Nephron (organoid): ENCODE results near the gene KIF2B.
"Not testable (repeated sequence)": the region's sequence is repeated elsewhere in the genome, so short reads cannot be mapped to it uniquely, and the experiment has no call there.

Experiments used
- H3K27ac Mint-ChIP-seq, 3 experiments: 2 replicates each; pipeline ENCODE4 v1.8.0; 2020; ENCODE audit warnings: mixed read lengths in 3 of 3, mild to moderate bottlenecking in 2 of 3, moderate library complexity in 1 of 3
- H3K27me3 Mint-ChIP-seq: 2 replicates; pipeline ENCODE4 v1.8.0; 2021; ENCODE audit warnings: low read depth, mild to moderate bottlenecking, moderate library complexity, mixed read lengths
- H3K36me3 Mint-ChIP-seq: 2 replicates; pipeline ENCODE4 v1.8.0; 2020; ENCODE audit warnings: low read depth, mixed read lengths
- H3K4me1 Mint-ChIP-seq: 2 replicates; pipeline ENCODE4 v1.8.0; 2020; ENCODE audit warnings: mixed read lengths
- H3K4me3 Mint-ChIP-seq, 3 experiments: 2 replicates each; pipeline ENCODE4 v1.8.0; 2020; ENCODE audit warnings: mild to moderate bottlenecking in 3 of 3, mixed read lengths in 3 of 3, moderate library complexity in 2 of 3
- H3K9me3 Mint-ChIP-seq: 2 replicates; pipeline ENCODE4 v1.8.0; 2020; ENCODE audit warnings: mixed read lengths
- TF ChIP-seq, protein P1 (sequence below), 3 experiments: fragments of 200-600 bp; sonication (generic); IDR thresholded peaks; one replicate each; pipeline ENCODE4 v1.5.0; 2021; ENCODE audit warnings: antibody characterized with exemption in 3 of 3; ENCODE audit not compliant: unreplicated experiment in 3 of 3

KIF2B gene

DNA sequence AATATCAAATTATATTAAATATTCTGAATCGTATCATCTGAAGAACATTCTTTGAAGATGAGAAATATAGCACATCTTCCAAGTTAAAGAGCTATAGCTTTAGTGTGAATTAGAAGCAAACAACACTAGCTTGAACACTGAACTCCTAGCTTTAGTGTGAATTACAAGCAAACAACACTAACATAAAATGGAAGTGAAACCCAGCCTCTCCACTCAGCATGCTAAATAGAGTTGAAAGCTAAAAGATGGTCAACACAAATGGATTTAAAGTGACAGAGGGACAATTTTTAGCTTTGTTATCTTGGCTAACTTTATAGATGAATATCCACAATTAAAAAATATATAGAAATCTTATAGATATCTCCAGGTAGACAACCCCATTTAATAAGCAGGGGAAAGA, 4.5 kb upstream of the KIF2B start:
- H3K9me3 Mint-ChIP-seq: peaks cover 3% of the 10 kb centered on the region
- no peaks in the 10 kb centered on the region for H3K4me1 Mint-ChIP-seq
- no peaks in the 10 kb centered on the region for H3K27me3 Mint-ChIP-seq
- H3K36me3 Mint-ChIP-seq: no peaks in the 10 kb centered on the region
- TF ChIP-seq, protein P1, sequence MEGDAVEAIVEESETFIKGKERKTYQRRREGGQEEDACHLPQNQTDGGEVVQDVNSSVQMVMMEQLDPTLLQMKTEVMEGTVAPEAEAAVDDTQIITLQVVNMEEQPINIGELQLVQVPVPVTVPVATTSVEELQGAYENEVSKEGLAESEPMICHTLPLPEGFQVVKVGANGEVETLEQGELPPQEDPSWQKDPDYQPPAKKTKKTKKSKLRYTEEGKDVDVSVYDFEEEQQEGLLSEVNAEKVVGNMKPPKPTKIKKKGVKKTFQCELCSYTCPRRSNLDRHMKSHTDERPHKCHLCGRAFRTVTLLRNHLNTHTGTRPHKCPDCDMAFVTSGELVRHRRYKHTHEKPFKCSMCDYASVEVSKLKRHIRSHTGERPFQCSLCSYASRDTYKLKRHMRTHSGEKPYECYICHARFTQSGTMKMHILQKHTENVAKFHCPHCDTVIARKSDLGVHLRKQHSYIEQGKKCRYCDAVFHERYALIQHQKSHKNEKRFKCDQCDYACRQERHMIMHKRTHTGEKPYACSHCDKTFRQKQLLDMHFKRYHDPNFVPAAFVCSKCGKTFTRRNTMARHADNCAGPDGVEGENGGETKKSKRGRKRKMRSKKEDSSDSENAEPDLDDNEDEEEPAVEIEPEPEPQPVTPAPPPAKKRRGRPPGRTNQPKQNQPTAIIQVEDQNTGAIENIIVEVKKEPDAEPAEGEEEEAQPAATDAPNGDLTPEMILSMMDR (IDR thresholded peaks at IDR 0.05; ENCODE audit: unreplicated experiment in 3 of 3): no peak
- no peak overlapping the region for H3K27ac Mint-ChIP-seq
- no peak overlapping the region for H3K4me3 Mint-ChIP-seq

DNA sequence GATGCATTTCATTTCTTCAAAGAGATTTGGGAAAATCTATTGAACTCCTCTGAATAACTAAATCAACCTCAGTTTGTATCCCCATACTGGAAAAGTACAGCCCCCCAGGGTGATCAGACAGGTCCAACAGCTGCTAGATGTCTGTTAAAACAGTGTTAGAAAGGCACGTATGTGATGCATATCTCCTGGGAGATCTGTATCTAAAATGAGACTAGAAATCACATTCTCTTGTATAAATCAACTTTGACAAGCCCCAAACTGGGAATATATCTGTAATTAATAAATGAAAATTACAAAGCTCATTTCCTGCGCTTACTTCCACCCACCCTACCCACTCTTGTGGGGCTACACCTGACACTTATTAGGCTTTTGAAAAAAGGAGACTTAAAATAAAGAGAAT, 3.8 kb upstream of the KIF2B start:
- TF ChIP-seq, protein P1 (IDR thresholded peaks at IDR 0.05; ENCODE audit: unreplicated experiment in 3 of 3): no peak
- Mint-ChIP-seq H3K27ac (no peak overlapping the region), H3K4me1 (no peaks in the 10 kb centered on the region), H3K9me3 (peaks cover 3% of the 10 kb centered on the region), H3K36me3 (no peaks in the 10 kb centered on the region), H3K27me3 (no peaks in the 10 kb centered on the region), H3K4me3 (no peak overlapping the region)

DNA sequence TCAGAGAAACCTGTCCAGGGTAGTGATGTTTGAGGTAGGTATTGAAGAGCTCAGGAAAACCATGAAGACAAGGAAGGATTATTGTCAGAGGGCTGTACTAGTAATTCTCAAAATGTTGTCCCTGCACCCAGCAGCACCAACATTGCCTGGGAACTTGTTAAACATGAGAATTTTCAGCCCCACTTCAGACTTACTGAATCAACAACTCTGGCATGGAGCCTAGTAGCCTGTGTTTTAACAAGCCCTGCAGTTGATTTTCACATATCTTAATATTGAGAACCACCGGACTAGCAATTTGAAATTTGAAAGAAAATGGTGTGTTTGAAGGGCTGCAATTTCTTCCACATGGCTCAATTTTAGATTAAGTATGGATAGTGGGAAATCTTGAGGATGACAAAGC, 2.8 kb upstream of the KIF2B start:
- peaks cover 3% of the 10 kb centered on the region for H3K9me3 Mint-ChIP-seq
- H3K36me3 Mint-ChIP-seq: no peaks in the 10 kb centered on the region
- H3K27ac Mint-ChIP-seq: no peak overlapping the region
- H3K27me3 Mint-ChIP-seq: no peaks in the 10 kb centered on the region
- H3K4me3 Mint-ChIP-seq: no peak overlapping the region
- TF ChIP-seq, protein P1 (IDR thresholded peaks at IDR 0.05; ENCODE audit: unreplicated experiment in 3 of 3): no peak
- H3K4me1 Mint-ChIP-seq: no peaks in the 10 kb centered on the region

DNA sequence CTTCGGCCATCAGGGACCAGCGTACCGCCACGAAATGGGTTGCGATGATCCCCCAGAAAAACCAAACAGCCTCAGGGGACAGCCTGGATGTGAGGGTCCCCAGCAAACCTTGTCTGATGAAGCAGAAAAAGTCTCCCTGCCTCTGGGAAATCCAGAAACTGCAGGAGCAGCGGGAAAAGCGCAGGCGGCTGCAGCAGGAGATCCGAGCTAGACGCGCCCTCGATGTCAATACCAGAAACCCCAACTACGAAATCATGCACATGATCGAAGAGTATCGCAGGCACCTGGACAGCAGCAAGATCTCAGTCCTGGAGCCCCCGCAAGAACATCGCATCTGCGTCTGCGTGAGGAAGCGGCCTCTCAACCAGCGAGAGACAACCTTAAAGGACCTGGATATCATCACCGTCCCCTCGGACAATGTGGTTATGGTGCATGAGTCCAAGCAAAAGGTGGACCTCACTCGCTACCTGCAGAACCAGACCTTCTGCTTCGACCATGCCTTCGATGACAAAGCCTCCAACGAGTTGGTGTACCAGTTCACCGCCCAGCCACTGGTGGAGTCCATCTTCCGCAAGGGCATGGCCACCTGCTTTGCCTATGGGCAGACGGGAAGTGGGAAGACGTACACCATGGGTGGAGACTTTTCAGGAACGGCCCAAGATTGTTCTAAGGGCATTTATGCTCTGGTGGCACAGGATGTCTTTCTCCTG, 769 bp downstream of the KIF2B start:
- Mint-ChIP-seq H3K27me3 (no peaks in the 10 kb centered on the region), H3K4me1 (no peaks in the 10 kb centered on the region), H3K9me3 (peaks cover 3% of the 10 kb centered on the region), H3K27ac (no peak overlapping the region), H3K36me3 (no peaks in the 10 kb centered on the region), H3K4me3 (no peak overlapping the region)
- TF ChIP-seq, protein P1 (IDR thresholded peaks at IDR 0.05; ENCODE audit: unreplicated experiment in 3 of 3): no peak

DNA sequence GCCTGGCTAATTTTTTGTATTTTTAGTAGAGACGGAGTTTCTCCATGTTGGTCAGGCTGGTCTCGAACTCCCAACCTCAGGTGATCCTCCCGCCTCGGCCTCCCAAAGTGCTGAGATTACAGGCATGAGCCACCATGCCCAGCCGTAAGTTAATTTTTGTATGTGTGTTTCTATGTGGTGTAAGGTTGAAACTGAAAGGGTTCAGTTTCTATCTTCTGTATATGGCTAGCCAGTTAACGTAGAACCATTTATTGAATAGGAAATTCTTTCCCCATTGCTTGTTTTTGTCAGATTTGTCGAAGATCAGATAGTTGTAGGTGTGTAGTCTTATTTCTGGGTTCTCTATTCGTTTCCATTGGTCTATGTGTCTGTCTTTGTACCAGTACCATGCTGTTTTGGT, 12.0 kb downstream of the KIF2B start:
- H3K36me3 Mint-ChIP-seq, H3K4me1 Mint-ChIP-seq, H3K4me3 Mint-ChIP-seq, H3K27ac Mint-ChIP-seq, H3K9me3 Mint-ChIP-seq, H3K27me3 Mint-ChIP-seq: not testable (repeated sequence)

DNA sequence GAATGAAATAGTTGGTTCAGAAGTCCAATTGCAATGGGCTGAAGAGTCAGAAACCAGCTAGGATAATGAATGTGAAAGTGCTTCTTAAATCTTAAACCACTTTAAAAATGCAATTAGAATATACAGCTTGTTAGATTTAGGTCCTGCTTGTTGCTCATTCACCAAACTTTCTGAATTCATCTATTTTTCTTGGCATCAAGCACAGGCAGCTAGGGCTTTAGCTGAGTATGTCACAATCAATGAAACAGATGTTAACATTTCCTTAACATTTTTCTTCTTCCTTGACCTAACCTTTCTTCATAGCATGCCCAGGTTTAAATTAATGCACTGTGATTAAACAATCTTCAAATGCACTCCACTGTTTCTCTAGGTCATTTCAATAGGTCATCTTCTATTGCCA, 14.4 kb downstream of the KIF2B start:
- H3K27ac Mint-ChIP-seq: peak overlapping the region in 1 of 3 experiments; percentile 51
- no peaks in the 10 kb centered on the region for H3K27me3 Mint-ChIP-seq
- TF ChIP-seq, protein P1 (IDR thresholded peaks at IDR 0.05; ENCODE audit: unreplicated experiment in 3 of 3): no peak

More for the DNA sequence above, 14.4 kb downstream of the KIF2B start:
- peaks cover 8% of the 10 kb centered on the region for H3K9me3 Mint-ChIP-seq
- no peaks in the 10 kb centered on the region for H3K36me3 Mint-ChIP-seq
- H3K4me1 Mint-ChIP-seq: peaks cover 6% of the 10 kb centered on the region
- H3K4me3 Mint-ChIP-seq: no peak overlapping the region
